Measurements from ENCODE around the gene KRTAP3-1.
"Not testable (repeated sequence)": the region's sequence is repeated elsewhere in the genome, so short reads cannot be mapped to it uniquely, and the experiment has no call there.

KRTAP3-1 gene

DNA sequence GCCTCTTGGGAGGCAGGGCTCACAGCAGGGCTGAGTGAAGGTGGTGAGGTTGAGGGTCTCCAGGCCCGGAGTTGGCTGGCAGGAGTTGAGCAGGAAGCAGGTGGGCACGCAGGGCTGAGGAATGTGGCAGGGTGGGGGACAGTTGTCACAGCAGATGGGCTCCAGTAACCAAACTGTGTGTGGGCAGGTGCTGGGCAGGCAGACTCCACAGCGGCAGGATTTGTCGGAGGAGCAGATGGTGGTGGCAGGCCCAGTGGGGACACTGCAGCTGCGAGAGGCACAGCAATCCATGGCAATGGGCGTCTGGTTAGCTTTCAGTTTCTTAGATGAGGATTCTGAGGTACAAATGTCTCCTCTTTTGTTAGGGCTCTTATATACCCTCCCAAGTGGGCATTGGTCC, 9.4 kb downstream of the KRTAP3-1 start, which contains the start of gene KRTAP3-2:
Gene KRTAP3-2, minus strand, starts transcription at position 344 of the 400 bp plus-strand sequence. Its CDS starts 53 bp downstream, at position 291.
- H3K4me1 ChIP-seq (ENCODE audit: control insufficient read depth, insufficient read depth, low read length, poor library complexity, severe bottlenecking) = not testable (repeated sequence)

DNA sequence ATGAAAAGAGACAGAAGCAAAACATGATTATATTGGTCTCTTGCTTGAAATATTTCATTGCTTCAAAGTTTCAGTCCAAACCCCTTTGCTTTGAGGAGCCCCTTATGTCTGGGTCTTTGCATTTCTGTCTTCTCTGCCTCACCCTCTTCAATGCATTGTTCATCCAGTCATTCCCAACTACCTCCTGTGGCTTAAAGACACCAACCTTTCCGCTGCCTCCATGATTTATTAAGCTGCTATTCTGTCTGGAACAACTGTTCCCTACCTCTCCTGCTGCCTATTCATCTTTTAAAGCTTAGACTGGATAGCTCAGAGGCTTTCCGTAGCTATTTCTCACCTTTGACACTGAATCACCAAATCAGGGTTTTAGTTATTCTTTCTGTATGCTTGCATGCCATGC, 11.6 kb downstream of the KRTAP3-1 start:
- no peaks in the 10 kb centered on the region for H3K9me3 ChIP-seq (ENCODE audit: control insufficient read depth, low read length)
- no peaks in the 10 kb centered on the region for H3K4me1 ChIP-seq (ENCODE audit: control insufficient read depth, insufficient read depth, low read length, poor library complexity, severe bottlenecking)
- no peaks in the 10 kb centered on the region for H3K36me3 ChIP-seq (ENCODE audit: control insufficient read depth, insufficient read depth, low read length)
- no peak overlapping the region for H3K4me3 ChIP-seq (ENCODE audit: extremely low read depth, insufficient read depth, low read length, poor library complexity, severe bottlenecking)
- WGBS, 2 experiments (ENCODE audit: insufficient coverage in 2 of 2) = 76 to 86% methylated on average over 1 to 2 of the region's 2 CpGs
- H3K27ac ChIP-seq (ENCODE audit: low read depth, low read length, severe bottlenecking) = no peak overlapping the region

More for the DNA sequence above, 9.4 kb downstream of the KRTAP3-1 start, which contains the start of gene KRTAP3-2:
- not testable (repeated sequence) for H3K4me3 ChIP-seq (ENCODE audit: extremely low read depth, insufficient read depth, low read length, poor library complexity, severe bottlenecking); H3K36me3 ChIP-seq (ENCODE audit: control insufficient read depth, insufficient read depth, low read length); H3K9me3 ChIP-seq (ENCODE audit: control insufficient read depth, low read length); H3K27ac ChIP-seq (ENCODE audit: low read depth, low read length, severe bottlenecking)
- 85 to 89% methylated on average over 5 of the region's 6 CpGs for WGBS, 2 experiments (ENCODE audit: insufficient coverage in 2 of 2)

DNA sequence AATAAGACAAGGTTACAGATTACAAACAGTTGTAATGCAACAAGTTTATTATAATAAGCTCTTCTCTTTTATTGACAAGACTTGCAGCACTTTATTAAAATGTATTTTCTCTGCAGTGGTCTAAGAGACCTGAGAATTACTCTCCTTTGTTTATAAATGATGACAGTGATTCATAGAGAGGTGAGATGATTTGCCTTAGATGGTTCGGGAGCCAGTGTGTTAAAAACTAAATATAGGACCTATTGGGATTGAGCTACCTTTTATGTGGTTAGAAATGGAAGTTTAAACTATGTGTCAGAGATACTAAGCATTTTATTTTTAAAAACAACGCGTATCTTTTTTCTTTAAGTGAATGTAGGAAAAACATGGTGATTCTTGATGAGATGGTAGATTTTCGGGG, 12.1 kb downstream of the KRTAP3-1 start:
- 60 to 89% methylated on average over 1 of the region's 4 CpGs for WGBS, 2 experiments (ENCODE audit: insufficient coverage in 2 of 2)
- Histone ChIP-seq H3K9me3 (ENCODE audit: control insufficient read depth, low read length) (no peaks in the 10 kb centered on the region), H3K36me3 (ENCODE audit: control insufficient read depth, insufficient read depth, low read length) (no peaks in the 10 kb centered on the region), H3K4me1 (ENCODE audit: control insufficient read depth, insufficient read depth, low read length, poor library complexity, severe bottlenecking) (no peaks in the 10 kb centered on the region), H3K4me3 (ENCODE audit: extremely low read depth, insufficient read depth, low read length, poor library complexity, severe bottlenecking) (no peak overlapping the region), H3K27ac (ENCODE audit: low read depth, low read length, severe bottlenecking) (no peak overlapping the region)

DNA sequence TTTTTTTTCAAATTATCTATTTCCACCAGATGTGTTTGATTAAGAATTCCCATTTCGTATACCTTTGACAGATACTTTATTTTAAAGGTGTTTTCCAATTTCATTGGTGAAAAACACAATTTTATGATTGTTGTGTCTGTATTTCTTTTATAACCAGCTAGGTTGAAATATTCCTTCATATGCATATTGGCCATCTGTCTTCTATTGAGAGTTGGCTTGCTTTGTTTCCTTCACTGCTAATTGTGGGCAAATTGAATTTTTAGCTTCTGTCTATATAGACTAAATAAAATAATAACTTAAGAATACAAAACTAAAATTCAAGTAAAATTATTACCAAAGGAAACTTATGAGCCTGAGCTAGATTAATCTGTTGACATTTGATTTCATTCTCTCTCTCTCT, 13.8 kb downstream of the KRTAP3-1 start:
- no peak overlapping the region for H3K27ac ChIP-seq (ENCODE audit: low read depth, low read length, severe bottlenecking)
- H3K4me3 ChIP-seq (ENCODE audit: extremely low read depth, insufficient read depth, low read length, poor library complexity, severe bottlenecking) = no peak overlapping the region
- H3K36me3 ChIP-seq (ENCODE audit: control insufficient read depth, insufficient read depth, low read length) = no peaks in the 10 kb centered on the region
- no CpG with 5 or more reads among the region's 1 CpG for WGBS, 2 experiments (ENCODE audit: insufficient coverage in 2 of 2)
- no peaks in the 10 kb centered on the region for H3K9me3 ChIP-seq (ENCODE audit: control insufficient read depth, low read length)
- H3K4me1 ChIP-seq (ENCODE audit: control insufficient read depth, insufficient read depth, low read length, poor library complexity, severe bottlenecking) = no peaks in the 10 kb centered on the region

DNA sequence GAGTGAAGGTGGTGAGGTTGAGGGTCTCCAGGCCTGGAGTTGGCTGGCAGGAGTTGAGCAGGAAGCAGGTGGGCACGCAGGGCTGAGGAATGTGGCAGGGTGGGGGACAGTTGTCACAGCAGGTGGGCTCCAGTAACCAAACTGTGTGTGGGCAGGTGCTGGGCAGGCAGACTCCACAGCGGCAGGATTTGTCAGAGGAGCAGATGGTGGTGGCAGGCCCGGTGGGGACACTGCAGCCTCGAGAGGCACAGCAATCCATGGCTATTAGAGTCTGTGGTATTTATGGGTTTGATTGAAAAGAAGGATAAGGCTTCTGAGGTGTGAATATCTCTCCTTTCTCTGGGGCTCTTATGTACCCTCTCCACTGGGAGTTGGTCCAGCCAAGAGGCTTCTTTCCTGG, 15.1 kb downstream of the KRTAP3-1 start, which contains the start of gene KRTAP3-3:
Gene KRTAP3-3, minus strand, starts transcription at position 326 of the 400 bp plus-strand sequence. Its CDS starts 67 bp downstream, at position 259.
- no peaks in the 10 kb centered on the region for H3K36me3 ChIP-seq (ENCODE audit: control insufficient read depth, insufficient read depth, low read length)
- WGBS, 2 experiments (ENCODE audit: insufficient coverage in 2 of 2) = 67 to 83% methylated on average over 3 to 4 of the region's 4 CpGs

DNA sequence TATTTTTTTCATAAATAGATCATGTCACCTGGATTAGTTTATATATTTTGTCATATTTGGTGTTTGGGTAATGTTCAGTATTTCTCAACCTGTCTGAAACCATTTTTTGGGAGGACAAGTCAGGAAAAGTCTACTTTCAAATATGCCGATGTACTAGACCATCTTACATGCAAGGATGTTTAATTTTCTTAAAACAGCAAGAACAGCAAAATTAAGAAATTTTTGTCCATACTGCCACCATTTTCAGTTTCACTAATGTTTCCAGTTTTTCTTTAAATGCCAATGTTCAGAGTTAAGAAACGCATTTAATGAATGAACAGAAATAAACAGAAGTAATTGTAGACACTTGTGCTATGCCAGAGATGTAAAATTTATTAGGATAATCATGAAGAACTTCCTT, 15.8 kb downstream of the KRTAP3-1 start:
- Histone ChIP-seq H3K9me3 (ENCODE audit: control insufficient read depth, low read length) (no peaks in the 10 kb centered on the region), H3K27ac (ENCODE audit: low read depth, low read length, severe bottlenecking) (no peak overlapping the region), H3K36me3 (ENCODE audit: control insufficient read depth, insufficient read depth, low read length) (no peaks in the 10 kb centered on the region), H3K4me3 (ENCODE audit: extremely low read depth, insufficient read depth, low read length, poor library complexity, severe bottlenecking) (no peak overlapping the region), H3K4me1 (ENCODE audit: control insufficient read depth, insufficient read depth, low read length, poor library complexity, severe bottlenecking) (no peaks in the 10 kb centered on the region)
- 100% methylated on average over 1 of the region's 2 CpGs for WGBS, 2 experiments (ENCODE audit: insufficient coverage in 2 of 2)

More for the DNA sequence above, 15.1 kb downstream of the KRTAP3-1 start, which contains the start of gene KRTAP3-3:
- Histone ChIP-seq H3K9me3 (ENCODE audit: control insufficient read depth, low read length) (no peaks in the 10 kb centered on the region), H3K4me3 (ENCODE audit: extremely low read depth, insufficient read depth, low read length, poor library complexity, severe bottlenecking) (no peak within 1 kb of the TSS), H3K27ac (ENCODE audit: low read depth, low read length, severe bottlenecking) (no peak within 1 kb of the TSS), H3K4me1 (ENCODE audit: control insufficient read depth, insufficient read depth, low read length, poor library complexity, severe bottlenecking) (no peaks in the 10 kb centered on the region)

DNA sequence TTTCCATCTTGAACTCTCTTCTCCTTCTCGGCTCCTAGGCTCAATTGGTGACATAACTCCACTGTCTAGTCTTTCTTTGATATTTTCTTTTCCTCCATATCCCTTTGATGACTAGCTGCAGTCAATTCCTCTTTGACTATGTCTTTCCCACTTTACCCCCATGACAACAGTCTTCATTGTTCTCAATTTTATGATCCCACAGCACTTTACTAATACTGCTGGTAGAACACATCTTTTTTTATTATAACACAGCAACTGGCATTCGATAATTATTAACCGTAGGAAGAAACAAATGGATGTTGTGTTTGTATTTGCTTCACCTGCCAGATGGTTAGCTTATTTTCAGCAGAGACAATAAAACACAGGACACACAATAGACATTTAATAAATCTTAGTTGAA, 16.3 kb downstream of the KRTAP3-1 start:
- Histone ChIP-seq H3K4me3 (ENCODE audit: extremely low read depth, insufficient read depth, low read length, poor library complexity, severe bottlenecking) (no peak overlapping the region), H3K4me1 (ENCODE audit: control insufficient read depth, insufficient read depth, low read length, poor library complexity, severe bottlenecking) (no peaks in the 10 kb centered on the region), H3K9me3 (ENCODE audit: control insufficient read depth, low read length) (no peaks in the 10 kb centered on the region), H3K27ac (ENCODE audit: low read depth, low read length, severe bottlenecking) (no peak overlapping the region), H3K36me3 (ENCODE audit: control insufficient read depth, insufficient read depth, low read length) (no peaks in the 10 kb centered on the region)
- WGBS, 2 experiments (ENCODE audit: insufficient coverage in 2 of 2) = 92 to 100% methylated on average over 1 of the region's 3 CpGs

DNA sequence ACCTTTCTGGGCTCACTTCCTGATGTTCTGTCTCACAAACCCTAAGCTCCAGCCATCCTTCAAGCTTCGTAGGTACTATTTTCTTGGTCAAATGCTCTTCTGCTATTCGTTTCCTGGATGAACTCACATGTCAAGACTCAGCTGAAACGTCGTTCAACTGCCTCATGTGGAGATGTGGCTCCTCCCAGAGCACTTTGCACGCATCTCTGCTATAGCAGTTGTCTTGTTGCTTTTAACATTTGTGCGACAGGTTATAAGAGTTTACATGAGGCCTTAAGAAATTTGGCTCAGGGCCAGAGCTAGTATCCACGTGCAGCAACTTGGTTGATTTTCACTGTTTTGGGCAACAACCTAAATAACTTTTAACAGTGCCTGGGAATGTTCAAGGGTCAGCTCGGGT, 22.0 kb downstream of the KRTAP3-1 start:
- Histone ChIP-seq H3K27ac (ENCODE audit: low read depth, low read length, severe bottlenecking) (no peak overlapping the region), H3K9me3 (ENCODE audit: control insufficient read depth, low read length) (no peaks in the 10 kb centered on the region), H3K4me1 (ENCODE audit: control insufficient read depth, insufficient read depth, low read length, poor library complexity, severe bottlenecking) (no peaks in the 10 kb centered on the region), H3K36me3 (ENCODE audit: control insufficient read depth, insufficient read depth, low read length) (no peaks in the 10 kb centered on the region), H3K4me3 (ENCODE audit: extremely low read depth, insufficient read depth, low read length, poor library complexity, severe bottlenecking) (no peak overlapping the region)
- WGBS, 2 experiments (ENCODE audit: insufficient coverage in 2 of 2) = 86 to 88% methylated on average over 7 of the region's 8 CpGs

DNA sequence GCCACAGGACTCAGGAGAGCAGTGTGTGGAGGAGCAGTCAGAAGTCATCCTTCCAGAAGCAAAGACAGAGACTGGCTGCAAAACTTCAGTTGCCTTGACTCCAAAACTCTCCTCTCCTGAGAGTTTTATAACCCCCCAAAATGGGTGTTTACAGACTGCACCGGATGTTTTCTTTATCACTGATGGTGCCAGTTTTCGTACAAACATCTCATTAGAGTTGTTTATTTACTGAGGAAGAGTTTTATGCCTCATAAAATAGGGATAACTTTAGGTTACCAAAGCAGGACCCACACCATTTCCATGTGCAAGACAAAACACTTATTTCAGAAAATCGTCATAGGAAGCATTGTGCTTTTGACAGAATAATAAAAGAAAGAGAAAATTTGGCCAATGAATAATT, 24.7 kb downstream of the KRTAP3-1 start, which contains the start of gene KRT40:
Gene KRT40, minus strand, starts transcription at position 101 of the 400 bp plus-strand sequence. Its CDS starts 53 bp downstream, at position 48.
- Histone ChIP-seq H3K4me1 (ENCODE audit: control insufficient read depth, insufficient read depth, low read length, poor library complexity, severe bottlenecking) (no peaks in the 10 kb centered on the region), H3K9me3 (ENCODE audit: control insufficient read depth, low read length) (no peaks in the 10 kb centered on the region), H3K27ac (ENCODE audit: low read depth, low read length, severe bottlenecking) (no peak within 1 kb of the TSS), H3K4me3 (ENCODE audit: extremely low read depth, insufficient read depth, low read length, poor library complexity, severe bottlenecking) (no peak within 1 kb of the TSS), H3K36me3 (ENCODE audit: control insufficient read depth, insufficient read depth, low read length) (no peaks in the 10 kb centered on the region)
- 83% methylated on average over 1 of the region's 3 CpGs; no CpG with 5 or more reads in 1 of the 2 experiments for WGBS, 2 experiments (ENCODE audit: insufficient coverage in 2 of 2)

DNA sequence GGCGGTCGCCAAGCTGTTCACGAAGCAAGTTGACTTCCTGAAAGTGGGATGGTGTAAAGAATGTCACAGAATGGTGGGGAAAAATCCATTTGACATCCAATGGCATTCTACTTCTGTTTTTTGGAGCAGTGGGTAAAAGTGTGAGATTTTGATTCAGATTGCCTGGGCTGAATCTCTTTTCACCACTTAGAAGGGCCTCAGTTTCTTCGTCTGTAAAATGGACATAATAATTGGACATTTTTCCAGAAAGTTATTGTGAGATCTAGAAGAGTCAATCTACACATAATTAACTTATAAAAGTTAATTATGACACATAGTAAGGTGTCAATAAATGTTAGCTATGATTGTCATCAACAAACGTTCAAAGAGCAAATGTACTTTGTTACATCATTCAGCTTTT, 27.8 kb downstream of the KRTAP3-1 start:
- H3K27ac ChIP-seq (ENCODE audit: low read depth, low read length, severe bottlenecking) = no peak overlapping the region
- no peaks in the 10 kb centered on the region for H3K9me3 ChIP-seq (ENCODE audit: control insufficient read depth, low read length)
- no peak overlapping the region for H3K4me3 ChIP-seq (ENCODE audit: extremely low read depth, insufficient read depth, low read length, poor library complexity, severe bottlenecking)
- 100% methylated on average over 3 of the region's 5 CpGs; no CpG with 5 or more reads in 1 of the 2 experiments for WGBS, 2 experiments (ENCODE audit: insufficient coverage in 2 of 2)
- H3K4me1 ChIP-seq (ENCODE audit: control insufficient read depth, insufficient read depth, low read length, poor library complexity, severe bottlenecking) = no peaks in the 10 kb centered on the region
- no peaks in the 10 kb centered on the region for H3K36me3 ChIP-seq (ENCODE audit: control insufficient read depth, insufficient read depth, low read length)

DNA sequence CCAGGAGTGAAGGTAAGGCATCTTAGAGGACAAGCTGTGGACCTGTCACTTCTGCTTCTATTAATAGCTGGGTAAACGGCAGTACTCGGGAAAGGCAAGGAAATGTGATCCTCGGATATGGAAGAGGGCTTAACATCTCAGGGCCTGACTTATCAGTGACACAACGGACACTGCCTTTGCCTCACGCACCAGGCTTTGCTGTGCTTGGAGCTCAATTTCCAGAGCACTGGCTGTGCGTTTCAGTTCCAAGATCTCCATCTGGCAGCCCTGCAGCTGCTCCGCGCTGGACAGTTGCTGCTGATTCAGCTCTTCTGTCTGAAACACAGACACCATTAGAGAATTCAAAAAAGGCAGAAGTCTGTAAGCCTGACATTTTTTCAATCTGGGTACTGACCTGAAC, 28.3 kb downstream of the KRTAP3-1 start:
- Histone ChIP-seq H3K36me3 (ENCODE audit: control insufficient read depth, insufficient read depth, low read length) (no peaks in the 10 kb centered on the region), H3K9me3 (ENCODE audit: control insufficient read depth, low read length) (no peaks in the 10 kb centered on the region), H3K27ac (ENCODE audit: low read depth, low read length, severe bottlenecking) (peak overlapping the region; percentile 51), H3K4me1 (ENCODE audit: control insufficient read depth, insufficient read depth, low read length, poor library complexity, severe bottlenecking) (no peaks in the 10 kb centered on the region), H3K4me3 (ENCODE audit: extremely low read depth, insufficient read depth, low read length, poor library complexity, severe bottlenecking) (no peak overlapping the region)
- 88 to 89% methylated on average over 8 of the region's 8 CpGs for WGBS, 2 experiments (ENCODE audit: insufficient coverage in 2 of 2)
